Type B pancreatic cell (in vitro differentiated cells): ENCODE data around the gene RBM39. TPM values are rescaled to one million over a fixed set of nuclear protein-coding genes. Genes with fewer than 3 reads are reported as not detected.
"Not testable (repeated sequence)": the region's sequence is repeated elsewhere in the genome, so short reads cannot be mapped to it uniquely, and the experiment has no call there.

Experiments used
- DNase-seq: peaks from one replicate; pipeline ENCODE4 v3.0.0; 2021; ENCODE audit warnings: mixed read lengths; ENCODE audit not compliant: unreplicated experiment; ENCODE audit errors: extremely low spot score
- H3K27ac Mint-ChIP-seq: 2 replicates; pipeline ENCODE4 v1.8.0; 2021; ENCODE audit warnings: mild to moderate bottlenecking, mixed read lengths
- H3K27me3 Mint-ChIP-seq: 2 replicates; pipeline ENCODE4 v1.8.0; 2021; ENCODE audit warnings: mixed read lengths
- H3K36me3 Mint-ChIP-seq: 2 replicates; pipeline ENCODE4 v1.8.0; 2021; ENCODE audit warnings: mixed read lengths
- H3K4me1 Mint-ChIP-seq: one replicate; pipeline ENCODE4 v1.8.0; 2021; ENCODE audit warnings: mixed read lengths; ENCODE audit not compliant: unreplicated experiment
- H3K4me3 Mint-ChIP-seq: 2 replicates; pipeline ENCODE4 v1.8.0; 2021; ENCODE audit warnings: mild to moderate bottlenecking, mixed read lengths
- H3K9me3 Mint-ChIP-seq: 2 replicates; pipeline ENCODE4 v1.8.0; 2021; ENCODE audit warnings: mixed read lengths
- CTCF ChIP-seq: fragments of 200-600 bp; sonication (generic); conservative IDR thresholded peaks from 2 replicates; pipeline ENCODE4 v1.5.0; 2021; ENCODE audit warnings: antibody characterized with exemption, mild to moderate bottlenecking
- total RNA-seq: library from RNA; stranded (reverse); gene quantifications from 2 replicates; pipeline ENCODE4 v1.2.1, GENCODE V29; 2021; ENCODE audit warnings: low replicate concordance

The RBM39 gene
- total RNA-seq, 1 donor from 2014 or later: 398 TPM

- H3K27me3 Mint-ChIP-seq: no peaks in the 10 kb centered on the region
- no peaks in the 10 kb centered on the region for H3K9me3 Mint-ChIP-seq
- no peak overlapping the region for H3K27ac Mint-ChIP-seq
- no peak for TF ChIP-seq CTCF
- no peak overlapping the region for H3K4me3 Mint-ChIP-seq
- no peaks in the 10 kb centered on the region for H3K36me3 Mint-ChIP-seq
- no peaks in the 10 kb centered on the region for H3K4me1 Mint-ChIP-seq
- no peak for DNase-seq
These were observed 15.1 kb upstream of the RBM39 start for GRCh38 chr20:35757098-35757705.

GRCh38 chr20:35756404-35756803 lies 14.3 kb upstream of the RBM39 start:
- no peaks in the 10 kb centered on the region for H3K9me3 Mint-ChIP-seq
- H3K4me3 Mint-ChIP-seq: no peak overlapping the region
- no peaks in the 10 kb centered on the region for H3K4me1 Mint-ChIP-seq
- DNase-seq: no peak
- no peak overlapping the region for H3K27ac Mint-ChIP-seq
- no peaks in the 10 kb centered on the region for H3K36me3 Mint-ChIP-seq
- peaks cover 3% of the 10 kb centered on the region for H3K27me3 Mint-ChIP-seq
- no peak for TF ChIP-seq CTCF

- H3K27me3 Mint-ChIP-seq: peaks cover 3% of the 10 kb centered on the region
- no peaks in the 10 kb centered on the region for H3K9me3 Mint-ChIP-seq
- H3K4me3 Mint-ChIP-seq: no peak overlapping the region
- TF ChIP-seq CTCF: no peak
- DNase-seq: no peak
- H3K27ac Mint-ChIP-seq: no peak overlapping the region
- H3K4me1 Mint-ChIP-seq: peaks cover 5% of the 10 kb centered on the region
- no peaks in the 10 kb centered on the region for H3K36me3 Mint-ChIP-seq
These were observed 8.6 kb upstream of the RBM39 start for GRCh38 chr20:35750611-35751010.

- H3K36me3 Mint-ChIP-seq: peaks cover 21% of the 10 kb centered on the region
- H3K27me3 Mint-ChIP-seq, DNase-seq, H3K9me3 Mint-ChIP-seq, H3K4me3 Mint-ChIP-seq: not testable (repeated sequence)
- H3K4me1 Mint-ChIP-seq: peaks cover 27% of the 10 kb centered on the region
- H3K27ac Mint-ChIP-seq: peak overlapping the region; percentile 99
These were observed 2.4 kb upstream of the RBM39 start for GRCh38 chr20:35744492-35744841.

GRCh38 chr20:35743693-35744491 lies 1.8 kb upstream of the RBM39 start:
- DNase-seq: no peak
- Mint-ChIP-seq H3K4me3 (peak overlapping the region; percentile 97), H3K36me3 (peaks cover 24% of the 10 kb centered on the region), H3K9me3 (no peaks in the 10 kb centered on the region), H3K4me1 (peaks cover 30% of the 10 kb centered on the region), H3K27me3 (peaks cover 6% of the 10 kb centered on the region), H3K27ac (peak overlapping the region; percentile 99)
- TF ChIP-seq CTCF: no peak

- peaks cover 6% of the 10 kb centered on the region for H3K27me3 Mint-ChIP-seq
- no peaks in the 10 kb centered on the region for H3K9me3 Mint-ChIP-seq
- peak; percentile 11 for TF ChIP-seq CTCF
- H3K36me3 Mint-ChIP-seq: peaks cover 33% of the 10 kb centered on the region
- H3K27ac Mint-ChIP-seq: peak overlapping the region; percentile 99
- H3K4me1 Mint-ChIP-seq: peaks cover 30% of the 10 kb centered on the region
- DNase-seq: no peak
- peak overlapping the region; percentile 97 for H3K4me3 Mint-ChIP-seq
These were observed 872 bp upstream of the RBM39 start for GRCh38 chr20:35742741-35743523.
